ENCODE results near the gene TSTD2.
"Not testable (repeated sequence)": the region's sequence is repeated elsewhere in the genome, so short reads cannot be mapped to it uniquely, and the experiment has no call there.

TSTD2 gene

DNA sequence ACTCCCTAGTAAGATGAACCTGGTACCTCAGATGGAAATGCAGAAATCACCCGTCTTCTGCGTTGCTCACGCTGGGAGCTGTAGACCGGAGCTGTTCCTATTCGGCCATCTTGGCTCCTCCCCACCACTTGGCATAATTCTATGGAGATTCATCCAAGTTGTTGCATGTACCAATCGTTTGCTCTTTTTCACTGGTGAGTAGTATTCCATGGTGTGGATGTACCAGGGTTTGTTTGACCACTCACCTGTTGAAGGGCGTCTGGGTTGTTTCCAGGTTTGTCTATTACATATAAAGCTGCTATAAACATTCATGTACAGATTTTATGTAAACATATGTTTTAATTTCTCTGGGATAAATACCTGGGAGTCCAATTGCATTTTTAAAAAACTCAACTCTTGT lies 46.3 kb downstream of the TSTD2 start:
- DNase-seq (ENCODE audit: low spot score) = not testable (repeated sequence)

GRCh38 chr9:97584778-97585177 lies 48.4 kb downstream of the TSTD2 start:
- DNase-seq (ENCODE audit: low spot score) = not testable (repeated sequence)

- not testable (repeated sequence) for DNase-seq (ENCODE audit: low spot score)
Measured at GRCh38 chr9:97581590-97581989, 51.6 kb downstream of the TSTD2 start.

DNA sequence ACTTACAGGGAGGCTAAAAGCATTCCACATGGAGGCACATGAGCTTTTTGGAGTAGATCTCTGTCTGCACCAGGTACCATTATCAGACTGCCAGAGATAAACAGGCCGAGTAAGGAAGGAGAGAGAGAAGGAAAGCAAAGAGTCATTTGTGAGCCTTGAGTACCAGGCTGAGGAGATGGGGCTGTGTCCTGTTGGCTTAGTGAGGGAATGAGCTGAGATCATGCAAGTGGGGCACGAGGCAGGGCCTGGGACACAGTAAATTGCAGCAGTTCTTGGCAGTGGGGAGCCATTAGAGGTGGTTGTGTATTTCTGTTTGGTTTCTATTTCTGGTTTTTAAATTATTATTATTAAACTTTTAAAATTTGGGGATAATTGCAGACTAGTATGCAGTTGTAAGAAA lies 53.3 kb downstream of the TSTD2 start:
- no peak for DNase-seq (ENCODE audit: low spot score)

GRCh38 chr9:97578846-97579245 lies 54.3 kb downstream of the TSTD2 start:
- DNase-seq (ENCODE audit: low spot score) = no peak

- no peak for DNase-seq (ENCODE audit: low spot score)
Measured at GRCh38 chr9:97577051-97577450, 56.1 kb downstream of the TSTD2 start.

GRCh38 chr9:97575673-97576200 lies 57.4 kb downstream of the TSTD2 start:
- DNase-seq (ENCODE audit: low spot score) = no peak

GRCh38 chr9:97574921-97575672 lies 58.1 kb downstream of the TSTD2 start:
- DNase-seq (ENCODE audit: low spot score) = not testable (repeated sequence)

DNA sequence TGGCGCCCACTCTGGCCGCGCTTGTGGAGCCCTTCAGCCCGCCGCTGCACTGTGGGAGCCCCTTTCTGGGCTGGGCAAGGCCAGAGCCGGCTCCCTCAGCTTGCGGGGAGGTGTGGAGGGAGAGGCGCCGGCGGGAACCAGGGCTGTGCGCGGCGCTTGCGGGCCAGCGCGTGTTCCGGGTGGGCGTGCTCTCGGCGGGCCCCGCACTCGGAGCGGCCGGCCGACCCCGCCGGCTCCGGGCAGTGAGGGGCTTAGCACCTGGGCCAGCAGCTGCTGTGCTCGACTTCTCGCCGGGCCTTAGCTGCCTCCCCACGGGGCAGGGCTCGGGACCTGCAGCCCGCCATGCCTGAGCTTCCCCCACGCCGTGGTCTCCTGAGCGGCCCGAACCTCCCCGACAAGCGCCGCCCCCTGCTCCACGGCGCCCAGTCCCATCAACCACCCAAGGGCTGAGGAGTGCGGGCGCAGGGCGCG lies 59.0 kb downstream of the TSTD2 start:
- DNase-seq (ENCODE audit: low spot score) = not testable (repeated sequence)

DNA sequence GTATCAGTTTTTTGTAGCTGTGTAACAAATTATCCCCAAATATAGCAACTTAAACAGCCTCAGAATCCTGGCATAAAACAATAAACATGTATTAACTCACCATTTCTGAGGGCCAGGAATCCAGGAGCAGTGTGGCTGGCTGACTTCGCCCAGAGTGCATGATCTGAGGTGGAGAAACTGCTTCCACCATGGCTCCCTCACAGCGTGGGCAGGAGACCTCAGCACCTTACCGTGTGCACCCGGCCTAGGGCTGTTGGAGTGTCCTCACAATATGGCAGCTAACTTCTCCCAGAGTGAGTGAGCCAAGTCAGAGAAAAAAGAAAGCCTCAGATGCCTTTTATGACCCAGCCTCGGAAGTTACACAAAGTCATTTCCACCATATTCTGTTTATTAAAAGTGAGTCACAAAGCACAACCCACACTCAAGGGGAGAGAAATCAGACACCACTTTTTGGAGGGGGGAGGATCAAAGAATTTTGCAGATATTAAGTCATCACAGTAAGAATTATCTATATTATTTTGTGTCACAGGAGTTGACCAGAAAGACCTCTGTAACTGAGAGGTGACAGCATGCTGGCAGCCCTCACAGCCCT lies 59.6 kb downstream of the TSTD2 start:
- DNase-seq (ENCODE audit: low spot score) = no peak

DNA sequence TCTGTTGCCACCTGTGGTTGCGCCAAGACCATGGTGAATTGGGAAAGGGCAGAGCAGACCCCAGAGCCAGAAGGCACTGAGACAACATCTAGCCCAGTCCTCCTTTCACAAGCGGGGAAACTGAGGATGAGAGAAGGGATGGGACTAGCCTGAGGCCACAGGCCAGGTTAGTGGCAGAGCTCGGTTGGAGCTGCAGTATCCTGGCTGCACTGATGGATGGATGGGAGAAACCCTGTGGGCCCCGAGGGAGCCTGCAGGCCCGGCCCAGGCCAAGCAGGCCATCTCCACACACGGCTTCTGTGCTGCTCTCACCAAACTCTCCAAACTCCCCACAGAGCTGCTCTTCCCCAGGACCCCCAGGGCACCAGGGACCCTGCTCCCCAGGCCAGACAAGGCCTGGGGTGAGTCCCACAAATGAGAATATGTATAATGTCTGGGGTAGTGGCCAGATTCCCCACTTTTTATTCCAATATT lies 60.2 kb downstream of the TSTD2 start:
- no peak for DNase-seq (ENCODE audit: low spot score)

DNA sequence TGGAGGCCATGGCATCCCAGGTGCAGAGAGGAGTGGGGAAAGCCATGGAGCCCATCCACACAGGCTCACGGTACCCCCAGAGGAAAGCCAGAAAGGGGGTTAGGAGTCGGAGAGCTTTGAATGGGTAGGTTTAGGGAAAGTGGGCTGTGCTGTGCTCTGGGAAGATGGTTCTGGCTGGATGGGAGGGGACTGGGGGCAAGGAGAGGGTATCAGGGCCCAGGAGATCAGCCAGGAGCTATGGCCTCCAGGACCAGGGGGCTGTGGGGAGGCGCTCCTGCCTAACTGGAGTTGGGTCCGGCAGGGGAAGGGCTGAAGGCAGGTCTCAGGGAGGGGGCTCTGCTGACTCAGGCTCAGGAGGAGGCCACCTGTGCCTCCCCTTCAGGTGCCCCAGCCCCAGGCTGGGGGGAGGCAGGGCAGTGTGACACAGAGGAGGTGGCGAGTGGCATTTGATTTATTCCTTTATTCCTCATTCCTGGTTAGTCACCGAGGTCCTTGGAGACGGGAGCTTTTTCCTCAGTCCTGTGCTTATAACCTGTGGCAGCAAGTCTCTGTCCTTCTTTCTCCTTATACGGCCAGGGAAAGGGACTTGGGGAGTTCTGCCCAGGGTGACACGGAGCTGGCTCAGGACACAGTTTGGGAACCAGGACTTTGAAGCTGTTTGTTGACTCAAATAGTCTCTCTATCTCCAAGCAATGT lies 60.8 kb downstream of the TSTD2 start:
- DNase-seq (ENCODE audit: low spot score) = no peak

- DNase-seq (ENCODE audit: low spot score) = no peak
Measured at GRCh38 chr9:97571664-97572063, 61.5 kb downstream of the TSTD2 start.

DNA sequence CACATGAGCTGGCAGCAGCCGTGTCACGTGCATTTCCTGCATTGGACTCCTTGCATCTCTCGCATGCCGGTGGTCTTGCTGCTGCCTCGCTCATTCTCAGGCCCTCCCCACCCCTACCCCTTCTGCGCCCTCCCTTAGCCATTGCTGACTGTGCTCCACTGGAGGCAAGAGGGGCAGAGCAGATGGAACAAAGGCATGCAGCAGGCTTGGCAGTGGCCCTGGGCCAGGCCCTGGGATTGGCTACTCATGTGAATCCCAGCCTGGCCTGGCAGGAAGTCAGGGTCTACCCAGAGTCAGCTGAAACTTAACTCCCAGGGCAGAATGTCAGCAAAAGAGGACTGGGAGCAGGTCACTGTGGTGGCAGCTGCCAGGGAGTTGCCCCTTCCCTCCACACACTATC lies 62.3 kb downstream of the TSTD2 start:
- DNase-seq (ENCODE audit: low spot score) = no peak

GRCh38 chr9:97568461-97569275 lies 64.5 kb downstream of the TSTD2 start:
- no peak for DNase-seq (ENCODE audit: low spot score)

GRCh38 chr9:97567894-97568202 lies 65.3 kb downstream of the TSTD2 start:
- no peak for DNase-seq (ENCODE audit: low spot score)

DNA sequence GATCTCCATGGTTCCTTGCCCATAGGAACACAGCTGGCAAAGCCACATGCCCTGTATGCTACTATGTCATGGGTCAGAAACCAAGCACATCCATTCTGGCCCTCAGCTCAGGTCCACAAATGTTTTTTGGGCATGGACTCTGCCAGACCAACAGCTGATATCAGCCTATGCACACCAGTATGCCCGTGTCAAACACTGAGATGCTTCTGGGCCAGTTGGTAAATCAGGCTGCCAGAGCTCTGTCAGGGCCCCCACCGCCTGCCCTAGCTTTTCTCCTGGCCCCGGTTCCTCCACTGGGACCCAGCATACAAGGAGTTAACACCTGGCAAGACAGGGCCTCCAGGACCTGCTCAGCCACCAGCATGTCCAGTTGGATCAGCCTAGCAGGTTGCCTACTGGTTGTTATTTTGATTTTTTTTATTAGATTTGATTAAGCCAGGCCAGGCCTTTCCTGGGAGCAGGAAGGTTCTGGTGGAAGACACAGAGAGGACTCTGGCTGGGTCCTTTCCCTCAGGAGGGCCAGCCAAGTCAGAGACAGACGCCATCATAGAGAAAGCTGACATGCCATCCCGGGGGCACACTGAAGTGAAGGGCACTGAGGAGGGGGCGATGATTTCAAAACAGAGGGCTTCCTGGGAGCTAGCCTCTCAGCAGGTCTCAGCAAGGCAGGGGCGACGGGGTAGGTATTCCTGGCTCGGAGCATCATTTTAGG lies 65.8 kb downstream of the TSTD2 start:
- DNase-seq (ENCODE audit: low spot score) = no peak

DNA sequence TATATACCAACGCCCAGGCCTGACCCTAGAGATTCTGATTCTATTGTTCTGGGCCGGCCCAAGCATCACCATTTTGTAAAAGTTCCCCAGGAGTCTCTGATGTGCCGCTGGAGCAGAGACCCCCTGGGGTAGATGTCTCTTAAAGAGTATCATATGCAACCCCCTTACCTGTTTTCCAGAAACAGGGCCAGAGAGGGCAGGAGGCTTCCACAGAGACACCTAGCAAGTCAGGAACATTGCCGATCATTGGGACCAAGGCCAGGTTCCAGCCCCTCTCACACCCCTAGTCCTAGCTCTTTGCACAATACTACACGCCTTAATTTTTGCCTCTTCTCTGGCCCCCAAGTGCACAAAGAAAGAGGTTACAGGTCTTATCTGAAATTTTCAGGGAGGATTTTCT lies 67.9 kb downstream of the TSTD2 start:
- DNase-seq (ENCODE audit: low spot score) = no peak

DNA sequence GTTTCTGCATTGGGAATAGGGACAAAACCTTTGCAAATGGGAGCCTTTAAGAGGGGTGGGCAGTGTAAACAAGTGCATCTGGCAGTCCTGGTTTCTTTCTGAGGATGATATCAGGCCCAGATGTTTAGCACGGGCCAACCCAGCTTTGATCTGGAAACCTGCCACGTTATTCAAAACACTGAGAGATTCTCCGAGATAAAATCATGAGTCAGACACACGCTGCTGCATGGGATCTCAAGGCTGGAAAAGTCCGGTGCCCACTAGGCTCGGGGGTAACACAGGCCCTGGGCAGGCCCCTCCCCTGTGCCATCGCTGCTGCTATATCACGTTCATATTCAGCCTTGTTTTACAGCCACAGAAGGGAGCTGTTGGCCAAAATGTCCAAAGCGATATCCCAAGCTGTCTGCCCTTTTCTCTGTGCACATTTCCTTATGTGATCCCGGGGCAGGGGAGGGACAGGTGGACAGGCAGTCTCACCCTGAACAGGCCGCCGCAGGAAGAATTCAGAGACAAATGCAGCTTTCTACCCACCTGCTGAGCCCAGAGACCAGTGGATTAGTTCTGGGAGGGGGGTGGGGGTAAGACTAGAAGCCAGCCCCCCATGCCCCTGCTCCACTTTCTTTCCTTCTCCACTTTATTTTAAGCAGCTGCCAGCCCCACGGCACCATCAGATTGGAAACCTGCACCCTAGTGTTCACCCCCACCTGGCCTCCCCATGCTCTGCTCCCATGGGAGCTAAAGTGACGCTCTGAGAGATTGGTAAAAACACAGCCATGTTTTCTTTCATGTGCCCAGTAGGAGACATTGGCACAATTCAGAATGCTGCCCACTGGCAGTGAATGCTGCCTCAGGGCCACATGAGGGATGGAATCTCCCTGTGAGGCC lies 68.6 kb downstream of the TSTD2 start:
- no peak for DNase-seq (ENCODE audit: low spot score)

GRCh38 chr9:97563458-97564135 lies 69.6 kb downstream of the TSTD2 start:
- no peak for DNase-seq (ENCODE audit: low spot score)

Measured in kidney capillary endothelial cell (primary cell).